ENCODE measurements around the gene ENPP7.

The ENPP7 gene

GRCh38 chr17:79732804-79733691 is 2.3 kb downstream of the ENPP7 start:
- TF ChIP-seq FOXP2 (optimal IDR thresholded peaks at IDR 0.05; ENCODE audit: borderline replicate concordance, extremely low read depth, extremely low read length, insufficient read depth) (no peak), SIN3A (IDR thresholded peaks at IDR 0.05; ENCODE audit: borderline replicate concordance, insufficient read depth, low read length) (no peak), POLR2AphosphoS5 (IDR thresholded peaks at IDR 0.05; ENCODE audit: low read depth, low read length) (no peak), TAF1 (IDR thresholded peaks at IDR 0.05; ENCODE audit: borderline replicate concordance, insufficient read depth, low read length) (no peak)
- TF ChIP-seq, protein P1, sequence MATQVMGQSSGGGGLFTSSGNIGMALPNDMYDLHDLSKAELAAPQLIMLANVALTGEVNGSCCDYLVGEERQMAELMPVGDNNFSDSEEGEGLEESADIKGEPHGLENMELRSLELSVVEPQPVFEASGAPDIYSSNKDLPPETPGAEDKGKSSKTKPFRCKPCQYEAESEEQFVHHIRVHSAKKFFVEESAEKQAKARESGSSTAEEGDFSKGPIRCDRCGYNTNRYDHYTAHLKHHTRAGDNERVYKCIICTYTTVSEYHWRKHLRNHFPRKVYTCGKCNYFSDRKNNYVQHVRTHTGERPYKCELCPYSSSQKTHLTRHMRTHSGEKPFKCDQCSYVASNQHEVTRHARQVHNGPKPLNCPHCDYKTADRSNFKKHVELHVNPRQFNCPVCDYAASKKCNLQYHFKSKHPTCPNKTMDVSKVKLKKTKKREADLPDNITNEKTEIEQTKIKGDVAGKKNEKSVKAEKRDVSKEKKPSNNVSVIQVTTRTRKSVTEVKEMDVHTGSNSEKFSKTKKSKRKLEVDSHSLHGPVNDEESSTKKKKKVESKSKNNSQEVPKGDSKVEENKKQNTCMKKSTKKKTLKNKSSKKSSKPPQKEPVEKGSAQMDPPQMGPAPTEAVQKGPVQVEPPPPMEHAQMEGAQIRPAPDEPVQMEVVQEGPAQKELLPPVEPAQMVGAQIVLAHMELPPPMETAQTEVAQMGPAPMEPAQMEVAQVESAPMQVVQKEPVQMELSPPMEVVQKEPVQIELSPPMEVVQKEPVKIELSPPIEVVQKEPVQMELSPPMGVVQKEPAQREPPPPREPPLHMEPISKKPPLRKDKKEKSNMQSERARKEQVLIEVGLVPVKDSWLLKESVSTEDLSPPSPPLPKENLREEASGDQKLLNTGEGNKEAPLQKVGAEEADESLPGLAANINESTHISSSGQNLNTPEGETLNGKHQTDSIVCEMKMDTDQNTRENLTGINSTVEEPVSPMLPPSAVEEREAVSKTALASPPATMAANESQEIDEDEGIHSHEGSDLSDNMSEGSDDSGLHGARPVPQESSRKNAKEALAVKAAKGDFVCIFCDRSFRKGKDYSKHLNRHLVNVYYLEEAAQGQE (IDR thresholded peaks at IDR 0.05; ENCODE audit: insufficient read depth in 1 of 2, low read depth in 2 of 2, low read length in 2 of 2): no peak

DNA sequence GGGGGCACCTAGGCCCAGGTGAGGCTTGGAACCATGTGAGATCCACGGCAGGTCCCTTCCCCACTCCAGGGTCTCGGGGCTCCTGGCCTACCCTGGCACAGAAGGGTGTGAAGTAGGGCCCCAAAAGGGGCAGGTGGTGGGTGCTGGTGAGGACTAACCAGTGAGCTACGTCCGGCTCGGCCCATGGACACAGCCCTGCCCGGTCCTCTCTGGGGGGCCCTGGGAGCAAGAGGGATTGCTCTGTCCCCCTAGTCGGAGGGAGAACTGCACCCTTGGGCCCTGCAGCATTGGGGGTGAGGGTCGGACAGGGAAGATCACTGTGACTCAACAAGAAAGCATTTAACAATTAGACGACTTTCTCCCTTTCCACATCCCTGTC is 2.9 kb downstream of the ENPP7 start:
- TF ChIP-seq POLR2AphosphoS5 (IDR thresholded peaks at IDR 0.05; ENCODE audit: low read depth, low read length): no peak
- no peak for TF ChIP-seq TAF1 (IDR thresholded peaks at IDR 0.05; ENCODE audit: borderline replicate concordance, insufficient read depth, low read length)
- no peak for TF ChIP-seq FOXP2 (optimal IDR thresholded peaks at IDR 0.05; ENCODE audit: borderline replicate concordance, extremely low read depth, extremely low read length, insufficient read depth)
- TF ChIP-seq, protein P1 (IDR thresholded peaks at IDR 0.05; ENCODE audit: insufficient read depth in 1 of 2, low read depth in 2 of 2, low read length in 2 of 2): no peak
- no peak for TF ChIP-seq SIN3A (IDR thresholded peaks at IDR 0.05; ENCODE audit: borderline replicate concordance, insufficient read depth, low read length)

- TF ChIP-seq FOXP2 (optimal IDR thresholded peaks at IDR 0.05; ENCODE audit: borderline replicate concordance, extremely low read depth, extremely low read length, insufficient read depth) (no peak), POLR2AphosphoS5 (IDR thresholded peaks at IDR 0.05; ENCODE audit: low read depth, low read length) (no peak), TAF1 (IDR thresholded peaks at IDR 0.05; ENCODE audit: borderline replicate concordance, insufficient read depth, low read length) (no peak)
Measured at GRCh38 chr17:79735096-79735495, 4.4 kb downstream of the ENPP7 start.

GRCh38 chr17:79737046-79737921 is 6.5 kb downstream of the ENPP7 start:
- TF ChIP-seq POLR2AphosphoS5 (IDR thresholded peaks at IDR 0.05; ENCODE audit: low read depth, low read length): no peak
- no peak for TF ChIP-seq TAF1 (IDR thresholded peaks at IDR 0.05; ENCODE audit: borderline replicate concordance, insufficient read depth, low read length)
- TF ChIP-seq FOXP2 (optimal IDR thresholded peaks at IDR 0.05; ENCODE audit: borderline replicate concordance, extremely low read depth, extremely low read length, insufficient read depth): no peak
- TF ChIP-seq, protein P1 (IDR thresholded peaks at IDR 0.05; ENCODE audit: insufficient read depth in 1 of 2, low read depth in 2 of 2, low read length in 2 of 2): no peak
- TF ChIP-seq SIN3A (IDR thresholded peaks at IDR 0.05; ENCODE audit: borderline replicate concordance, insufficient read depth, low read length): no peak

DNA sequence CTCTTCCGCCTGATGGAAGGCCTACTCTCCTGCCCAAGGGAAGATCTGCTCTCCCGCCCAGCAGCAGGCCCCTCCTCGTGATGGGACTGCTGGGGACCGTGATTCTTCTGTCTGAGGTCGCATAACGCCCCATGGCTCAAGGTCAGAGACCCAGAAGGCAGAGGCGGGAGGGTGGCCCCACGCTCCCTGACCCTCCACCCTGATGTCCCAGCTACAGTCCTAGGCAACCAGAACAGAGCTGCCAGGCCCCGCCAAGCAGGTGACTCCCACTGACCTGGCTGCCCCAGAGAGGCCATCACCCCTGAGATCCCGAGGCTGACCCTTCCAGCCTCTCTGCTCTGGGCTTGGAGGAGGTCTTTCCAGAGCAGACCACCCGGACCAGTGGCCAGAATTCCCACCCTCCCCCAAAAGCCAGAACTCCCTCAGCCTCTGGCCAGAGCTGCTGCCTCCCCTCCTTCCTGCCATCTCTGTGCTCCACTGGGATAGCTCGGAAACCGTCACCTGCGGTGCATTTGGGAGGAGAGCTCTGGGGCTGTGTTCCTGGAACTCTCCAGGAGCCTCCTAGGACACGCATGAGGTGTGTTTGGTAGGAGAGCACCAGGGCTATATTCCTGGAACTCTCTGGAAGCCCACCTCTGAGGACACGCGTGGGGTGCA is 7.3 kb downstream of the ENPP7 start:
- no peak for TF ChIP-seq TAF1 (IDR thresholded peaks at IDR 0.05; ENCODE audit: borderline replicate concordance, insufficient read depth, low read length)
- no peak for TF ChIP-seq POLR2AphosphoS5 (IDR thresholded peaks at IDR 0.05; ENCODE audit: low read depth, low read length)
- TF ChIP-seq, protein P1 (IDR thresholded peaks at IDR 0.05; ENCODE audit: insufficient read depth in 1 of 2, low read depth in 2 of 2, low read length in 2 of 2): no peak
